Activated CD8-positive, alpha-beta T cell treated with anti-CD3 and anti-CD28 coated beads for 36 hours (primary cell): ENCODE measurements around the gene AATK. TPM values are rescaled to one million over a fixed set of nuclear protein-coding genes. Genes with fewer than 3 reads are reported as not detected.
A peak's percentile ranks its signal among the peaks of the same experiment; 100 is the strongest.

Experiments used
- ATAC-seq: fragments of 200-7000 bp; cut with Tn5 transposase; one replicate; pipeline ENCODE4 v1.10.0; 2021; ENCODE audit warnings: mild to moderate bottlenecking, moderate library complexity
- CTCF ChIA-PET: fragments of 350-600 bp; sonication (Branson Sonifier 250); formaldehyde crosslinking; loops from one replicate; lab custom pipeline; 2021; ENCODE audit warnings: antibody characterized with exemption; lab: Charles Lee
- POLR2A ChIA-PET: fragments of 350-600 bp; sonication (Branson Sonifier 250); formaldehyde crosslinking; loops from one replicate; lab custom pipeline; 2021; ENCODE audit warnings: antibody characterized with exemption; lab: Charles Lee
- DNase-seq: peaks from one replicate; pipeline ENCODE4 v3.0.0-alpha.2; 2020
- H3K27ac Mint-ChIP-seq: one replicate; pipeline ENCODE4 v1.8.0; 2021; ENCODE audit warnings: mild to moderate bottlenecking, mixed read lengths
- H3K27me3 Mint-ChIP-seq: one replicate; pipeline ENCODE4 v1.8.0; 2021; ENCODE audit warnings: mixed read lengths
- H3K36me3 Mint-ChIP-seq: one replicate; pipeline ENCODE4 v1.8.0; 2021; ENCODE audit warnings: low read depth, mixed read lengths
- H3K4me1 Mint-ChIP-seq: one replicate; pipeline ENCODE4 v1.8.0; 2021; ENCODE audit warnings: low read depth, mixed read lengths
- H3K4me3 Mint-ChIP-seq: one replicate; pipeline ENCODE4 v1.8.0; 2021; ENCODE audit warnings: mild to moderate bottlenecking, moderate library complexity, mixed read lengths
- H3K9me3 Mint-ChIP-seq: one replicate; pipeline ENCODE4 v1.8.0; 2021; ENCODE audit warnings: mixed read lengths
- intact Hi-C: fragments of 100-400 bp; cut with micrococcal nuclease; formaldehyde crosslinking; loops from one replicate; pipeline ENCODE4 v1.10.0; 2022
- total RNA-seq, 2 experiments: library from RNA; stranded (reverse); gene quantifications; one replicate each; pipeline ENCODE4 v1.2.3, GENCODE V29; 2021
- TF ChIP-seq, protein P1 (sequence below): fragments of 200-600 bp; IDR thresholded peaks from one replicate; pipeline ENCODE4 v1.8.0; 2022; ENCODE audit warnings: antibody characterized with exemption, mild to moderate bottlenecking

Gene AATK
- total RNA-seq, 2 experiments from 2014 or later = 0.63 to 0.98 TPM

DNA sequence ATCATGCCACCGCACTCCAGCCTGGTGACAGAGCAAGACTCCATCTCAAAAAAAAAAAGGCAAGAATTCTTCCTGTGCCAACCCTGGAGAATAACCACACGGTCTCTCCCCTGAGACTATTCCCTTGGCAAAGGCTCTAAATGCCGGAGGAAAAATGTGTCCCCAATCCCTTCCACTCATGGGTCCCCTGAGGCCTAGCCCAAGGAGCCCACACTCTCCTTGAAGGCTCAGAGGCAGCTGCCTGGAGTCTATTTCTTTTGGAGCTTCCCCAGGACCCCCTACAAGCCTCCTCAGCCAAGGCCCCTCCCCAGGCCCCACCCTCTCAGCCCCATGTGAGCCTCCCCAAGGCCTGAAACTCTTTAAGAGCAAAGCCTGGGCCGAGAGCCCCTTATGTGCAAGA is 40.1 kb upstream of the AATK start:
- Mint-ChIP-seq H3K36me3 (no peaks in the 10 kb centered on the region), H3K4me1 (no peaks in the 10 kb centered on the region), H3K9me3 (no peaks in the 10 kb centered on the region), H3K4me3 (no peak overlapping the region), H3K27ac (no peak overlapping the region), H3K27me3 (no peaks in the 10 kb centered on the region)
- POLR2A ChIA-PET = no interaction called here
- intact Hi-C loops = no loop called here
- DNase-seq = no peak
- TF ChIP-seq, protein P1, sequence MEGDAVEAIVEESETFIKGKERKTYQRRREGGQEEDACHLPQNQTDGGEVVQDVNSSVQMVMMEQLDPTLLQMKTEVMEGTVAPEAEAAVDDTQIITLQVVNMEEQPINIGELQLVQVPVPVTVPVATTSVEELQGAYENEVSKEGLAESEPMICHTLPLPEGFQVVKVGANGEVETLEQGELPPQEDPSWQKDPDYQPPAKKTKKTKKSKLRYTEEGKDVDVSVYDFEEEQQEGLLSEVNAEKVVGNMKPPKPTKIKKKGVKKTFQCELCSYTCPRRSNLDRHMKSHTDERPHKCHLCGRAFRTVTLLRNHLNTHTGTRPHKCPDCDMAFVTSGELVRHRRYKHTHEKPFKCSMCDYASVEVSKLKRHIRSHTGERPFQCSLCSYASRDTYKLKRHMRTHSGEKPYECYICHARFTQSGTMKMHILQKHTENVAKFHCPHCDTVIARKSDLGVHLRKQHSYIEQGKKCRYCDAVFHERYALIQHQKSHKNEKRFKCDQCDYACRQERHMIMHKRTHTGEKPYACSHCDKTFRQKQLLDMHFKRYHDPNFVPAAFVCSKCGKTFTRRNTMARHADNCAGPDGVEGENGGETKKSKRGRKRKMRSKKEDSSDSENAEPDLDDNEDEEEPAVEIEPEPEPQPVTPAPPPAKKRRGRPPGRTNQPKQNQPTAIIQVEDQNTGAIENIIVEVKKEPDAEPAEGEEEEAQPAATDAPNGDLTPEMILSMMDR = no peak
- CTCF ChIA-PET = no interaction called here
- no peak for ATAC-seq

DNA sequence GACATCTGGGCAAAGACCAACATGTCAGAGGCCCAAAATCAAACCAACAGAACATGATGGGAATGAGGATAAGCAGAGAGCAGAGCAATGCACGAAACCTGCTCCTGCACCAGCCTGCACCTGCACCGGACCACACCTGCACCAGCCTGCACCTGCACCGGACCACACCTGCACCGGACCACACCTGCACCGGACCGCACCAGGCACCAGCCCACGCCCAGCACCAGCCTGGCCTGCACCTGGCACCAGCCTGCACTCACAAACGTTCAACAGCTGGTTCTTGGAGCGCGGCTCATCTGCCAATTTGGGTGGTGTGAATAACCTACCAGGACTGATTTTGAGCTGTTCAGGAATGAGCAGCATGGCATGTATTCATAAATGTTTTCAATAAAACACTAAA is 38.6 kb upstream of the AATK start:
- TF ChIP-seq, protein P1 = no peak
- no peak for ATAC-seq
- intact Hi-C loops = no loop called here
- CTCF ChIA-PET = no interaction called here
- POLR2A ChIA-PET = interaction anchor here (0.6 to 0.9 kb wide), 2 partner anchors 8 to 77 kb away, joined by 3 to 4 read pairs; no protein-coding TSS in a partner anchor
- Mint-ChIP-seq H3K4me1 (no peaks in the 10 kb centered on the region), H3K9me3 (no peaks in the 10 kb centered on the region), H3K27me3 (no peaks in the 10 kb centered on the region), H3K27ac (no peak overlapping the region), H3K4me3 (no peak overlapping the region), H3K36me3 (no peaks in the 10 kb centered on the region)
- no peak for DNase-seq

DNA sequence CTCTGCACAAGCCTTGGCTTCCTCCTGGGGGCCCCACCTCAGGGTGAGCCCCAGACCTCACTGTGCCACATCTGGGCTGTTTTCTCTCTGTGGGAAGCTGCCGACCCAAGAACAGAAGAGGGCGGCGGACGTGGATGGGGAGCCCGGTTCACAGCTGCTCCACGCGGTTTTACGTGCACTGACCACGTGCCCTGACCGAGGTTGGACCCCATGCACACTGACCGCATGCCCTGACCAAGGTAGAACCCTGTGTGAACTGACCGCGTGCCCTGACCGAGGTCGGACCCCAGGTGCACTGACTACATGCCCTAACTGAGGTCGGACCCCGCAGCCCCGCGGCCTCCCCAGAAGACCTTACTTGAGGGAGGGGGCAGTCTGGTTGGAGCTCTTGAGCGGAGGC is 37.1 kb upstream of the AATK start:
- no peak for DNase-seq
- ChIA-PET CTCF (no interaction called here), POLR2A (no interaction called here)
- TF ChIP-seq, protein P1 = no peak
- H3K9me3 Mint-ChIP-seq = no peaks in the 10 kb centered on the region
- H3K4me1 Mint-ChIP-seq = no peaks in the 10 kb centered on the region
- no peak overlapping the region for H3K4me3 Mint-ChIP-seq
- no peaks in the 10 kb centered on the region for H3K27me3 Mint-ChIP-seq
- ATAC-seq = no peak
- no peaks in the 10 kb centered on the region for H3K36me3 Mint-ChIP-seq
- intact Hi-C loops = no loop called here
- no peak overlapping the region for H3K27ac Mint-ChIP-seq

DNA sequence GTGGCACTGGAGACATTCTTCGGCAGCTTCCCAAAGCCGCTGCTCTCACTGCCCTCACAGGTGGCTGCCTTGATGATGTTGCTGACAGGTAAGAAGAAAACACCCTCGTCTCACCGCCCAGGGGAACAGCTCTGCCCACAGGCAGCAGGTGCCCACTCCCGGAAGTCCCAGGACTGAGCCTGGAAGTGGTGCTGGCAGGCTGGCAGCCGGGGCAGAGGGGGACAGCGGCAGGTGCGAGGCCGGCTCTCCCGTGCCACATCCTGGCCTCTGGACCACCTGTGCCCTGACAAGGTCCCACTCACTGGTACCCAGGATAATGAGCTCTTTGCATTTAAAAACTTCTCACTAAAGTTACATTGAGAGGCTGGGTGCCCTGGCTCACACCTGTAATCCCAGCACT is 36.3 kb upstream of the AATK start:
- intact Hi-C loops = no loop called here
- Mint-ChIP-seq H3K27ac (no peak overlapping the region), H3K9me3 (no peaks in the 10 kb centered on the region), H3K4me3 (no peak overlapping the region), H3K4me1 (no peaks in the 10 kb centered on the region), H3K36me3 (no peaks in the 10 kb centered on the region), H3K27me3 (no peaks in the 10 kb centered on the region)
- CTCF ChIA-PET = no interaction called here
- TF ChIP-seq, protein P1 = no peak
- ATAC-seq (no peak), DNase-seq (no peak)
- POLR2A ChIA-PET = no interaction called here

DNA sequence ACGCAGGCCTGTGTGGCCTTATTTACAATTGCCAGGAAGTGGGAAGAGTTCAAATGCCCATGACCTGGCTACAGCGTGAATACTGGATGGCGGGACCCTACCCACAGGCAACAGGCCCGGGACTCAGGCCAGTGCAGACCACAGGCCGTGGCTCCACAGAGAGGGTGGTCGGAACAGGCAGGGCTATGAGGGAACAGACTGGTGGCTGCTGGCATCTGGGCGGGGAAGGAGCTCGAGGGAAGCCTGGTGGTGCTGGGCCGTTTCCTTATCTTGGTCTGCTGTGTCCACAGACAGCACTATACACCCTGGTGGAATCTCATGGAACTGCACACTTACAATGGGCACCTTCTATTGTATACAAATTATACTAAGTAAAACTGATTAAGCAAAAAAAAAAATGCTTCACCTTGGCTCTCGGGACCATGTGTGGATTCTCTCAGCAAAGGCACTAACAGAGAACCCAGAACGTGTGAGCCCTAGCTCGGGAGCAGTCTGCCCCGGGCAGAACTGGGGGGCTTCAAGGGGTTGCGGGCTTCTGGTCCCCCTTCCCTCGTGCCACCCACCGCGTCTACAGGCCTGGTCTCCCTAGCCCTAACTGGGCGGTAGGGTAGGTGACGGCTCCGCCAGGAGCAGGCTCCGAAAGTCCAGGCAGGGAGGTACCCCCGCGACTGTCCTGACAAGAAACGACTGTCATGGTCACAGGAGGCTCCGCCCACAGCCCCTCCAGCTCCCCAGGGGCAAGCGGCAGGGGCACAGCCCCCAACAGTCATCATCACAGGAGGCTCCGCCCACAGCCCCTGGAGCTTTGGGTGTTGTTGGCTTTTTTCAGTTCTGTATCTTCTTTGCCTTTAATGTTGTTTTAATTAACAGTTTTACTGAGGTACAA is 34.9 kb upstream of the AATK start:
- no peaks in the 10 kb centered on the region for H3K4me1 Mint-ChIP-seq
- H3K27ac Mint-ChIP-seq = no peak overlapping the region
- POLR2A ChIA-PET = interaction anchor here (1.0 to 1.5 kb wide), 2 partner anchors 10 to 12 kb away, joined by 4 to 5 read pairs; no protein-coding TSS in a partner anchor
- H3K36me3 Mint-ChIP-seq = no peaks in the 10 kb centered on the region
- intact Hi-C loops = no loop called here
- CTCF ChIA-PET = interaction anchor here (1.0 kb wide), 1 partner anchor 56 kb away, joined by 3 read pairs; no protein-coding TSS in a partner anchor
- DNase-seq (peak; percentile 43), ATAC-seq (peak; percentile 86)
- TF ChIP-seq, protein P1 = peak; percentile 43
- no peaks in the 10 kb centered on the region for H3K9me3 Mint-ChIP-seq
- H3K4me3 Mint-ChIP-seq = no peak overlapping the region
- H3K27me3 Mint-ChIP-seq = no peaks in the 10 kb centered on the region
